ENCODE results near the gene MKS1. TPM values are rescaled to one million over a fixed set of nuclear protein-coding genes. Genes with fewer than 3 reads are reported as not detected.

MKS1 gene
- total RNA-seq, 1 donor from 2014 or later = 27.8 TPM

DNA sequence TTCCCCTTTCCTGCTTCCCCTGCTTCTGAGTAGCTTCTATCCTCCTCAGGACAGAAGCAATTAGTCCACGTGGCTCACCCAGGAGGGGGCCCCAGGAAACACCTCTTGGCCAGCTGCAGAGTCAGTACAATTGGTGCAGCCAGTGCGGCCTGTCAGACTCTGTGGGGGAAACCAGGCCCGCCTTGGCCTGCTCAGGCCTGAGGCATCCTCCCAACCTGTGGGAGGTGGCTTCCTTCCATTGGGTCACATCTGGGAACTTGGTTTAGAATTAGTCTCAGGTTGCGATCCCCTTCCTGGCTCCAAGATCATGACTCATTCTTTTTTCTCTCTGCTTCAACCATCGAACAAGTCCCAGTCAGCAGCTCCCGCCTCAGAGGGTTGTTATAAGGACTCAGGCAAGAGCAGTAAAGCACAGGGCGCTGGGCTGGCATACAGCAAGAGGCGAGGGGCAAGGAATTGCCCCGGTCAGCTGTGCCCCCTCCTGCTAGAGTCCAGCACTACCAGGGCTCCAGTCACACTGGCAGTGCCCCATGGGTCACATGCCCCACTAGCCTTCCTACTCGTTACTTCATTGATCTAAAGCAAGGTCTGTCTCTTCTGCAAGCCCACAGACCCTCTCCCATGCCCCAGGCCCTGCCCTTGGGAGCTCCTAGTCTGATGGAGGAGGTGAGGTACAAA, 34.6 kb downstream of the MKS1 start:
- Mint-ChIP-seq H3K4me3 (ENCODE audit: unreplicated experiment) (no peak overlapping the region), H3K27ac (ENCODE audit: unreplicated experiment) (no peak overlapping the region), H3K36me3 (ENCODE audit: low read depth, unreplicated experiment) (no peaks in the 10 kb centered on the region), H3K27me3 (ENCODE audit: unreplicated experiment) (peaks cover 7% of the 10 kb centered on the region), H3K4me1 (ENCODE audit: unreplicated experiment) (peaks cover 3% of the 10 kb centered on the region), H3K9me3 (ENCODE audit: unreplicated experiment) (no peaks in the 10 kb centered on the region)
- DNase-seq (ENCODE audit: low spot score) = no peak
- TF ChIP-seq, protein P1, sequence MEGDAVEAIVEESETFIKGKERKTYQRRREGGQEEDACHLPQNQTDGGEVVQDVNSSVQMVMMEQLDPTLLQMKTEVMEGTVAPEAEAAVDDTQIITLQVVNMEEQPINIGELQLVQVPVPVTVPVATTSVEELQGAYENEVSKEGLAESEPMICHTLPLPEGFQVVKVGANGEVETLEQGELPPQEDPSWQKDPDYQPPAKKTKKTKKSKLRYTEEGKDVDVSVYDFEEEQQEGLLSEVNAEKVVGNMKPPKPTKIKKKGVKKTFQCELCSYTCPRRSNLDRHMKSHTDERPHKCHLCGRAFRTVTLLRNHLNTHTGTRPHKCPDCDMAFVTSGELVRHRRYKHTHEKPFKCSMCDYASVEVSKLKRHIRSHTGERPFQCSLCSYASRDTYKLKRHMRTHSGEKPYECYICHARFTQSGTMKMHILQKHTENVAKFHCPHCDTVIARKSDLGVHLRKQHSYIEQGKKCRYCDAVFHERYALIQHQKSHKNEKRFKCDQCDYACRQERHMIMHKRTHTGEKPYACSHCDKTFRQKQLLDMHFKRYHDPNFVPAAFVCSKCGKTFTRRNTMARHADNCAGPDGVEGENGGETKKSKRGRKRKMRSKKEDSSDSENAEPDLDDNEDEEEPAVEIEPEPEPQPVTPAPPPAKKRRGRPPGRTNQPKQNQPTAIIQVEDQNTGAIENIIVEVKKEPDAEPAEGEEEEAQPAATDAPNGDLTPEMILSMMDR (IDR thresholded peaks at IDR 0.05; ENCODE audit: unreplicated experiment) = no peak

DNA sequence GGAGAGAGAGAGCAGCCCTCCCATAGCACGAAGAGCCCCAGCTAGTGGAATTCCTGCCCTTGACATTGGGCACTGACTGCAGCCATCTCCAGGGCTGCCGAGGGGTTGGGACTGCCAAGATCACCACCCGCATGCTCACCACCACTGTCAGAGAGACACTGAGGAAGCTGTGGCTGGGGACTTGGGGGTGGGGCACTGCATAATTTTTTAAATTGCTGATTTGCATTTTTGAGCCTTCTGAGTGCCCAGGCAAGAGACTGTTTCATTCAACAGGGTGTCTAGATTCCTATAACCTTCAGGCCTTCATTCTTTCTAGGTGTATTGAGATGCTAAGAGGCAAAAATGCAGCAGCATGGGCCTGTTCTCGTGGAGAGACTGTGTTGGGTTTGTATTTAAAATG, 35.5 kb downstream of the MKS1 start:
- no peaks in the 10 kb centered on the region for H3K9me3 Mint-ChIP-seq (ENCODE audit: unreplicated experiment)
- TF ChIP-seq, protein P1 (IDR thresholded peaks at IDR 0.05; ENCODE audit: unreplicated experiment) = no peak
- H3K27me3 Mint-ChIP-seq (ENCODE audit: unreplicated experiment) = peaks cover 7% of the 10 kb centered on the region
- peaks cover 3% of the 10 kb centered on the region for H3K4me1 Mint-ChIP-seq (ENCODE audit: unreplicated experiment)
- no peak for DNase-seq (ENCODE audit: low spot score)
- H3K36me3 Mint-ChIP-seq (ENCODE audit: low read depth, unreplicated experiment) = no peaks in the 10 kb centered on the region
- no peak overlapping the region for H3K27ac Mint-ChIP-seq (ENCODE audit: unreplicated experiment)
- H3K4me3 Mint-ChIP-seq (ENCODE audit: unreplicated experiment) = no peak overlapping the region

DNA sequence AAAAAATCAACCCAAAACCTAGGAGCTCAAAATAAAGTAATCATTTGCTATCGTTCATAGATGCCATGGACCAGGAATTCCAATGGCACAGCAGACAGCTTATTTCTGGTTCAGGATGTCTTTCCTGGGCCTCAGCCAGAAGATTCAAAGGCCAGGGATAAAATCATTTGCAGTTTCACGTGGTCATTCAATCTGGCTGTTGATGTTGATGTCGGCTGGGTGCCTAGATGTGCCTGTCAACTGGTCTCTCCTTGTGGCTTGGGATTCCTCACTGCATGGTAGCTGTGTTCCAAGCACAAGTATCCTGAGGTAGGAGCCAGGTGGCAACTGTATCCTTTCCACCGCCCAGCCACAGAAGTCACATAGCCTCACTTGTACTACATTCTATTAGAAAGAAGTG, 37.3 kb downstream of the MKS1 start:
- TF ChIP-seq, protein P1 (IDR thresholded peaks at IDR 0.05; ENCODE audit: unreplicated experiment) = no peak
- Mint-ChIP-seq H3K4me3 (ENCODE audit: unreplicated experiment) (no peak overlapping the region), H3K36me3 (ENCODE audit: low read depth, unreplicated experiment) (no peaks in the 10 kb centered on the region), H3K4me1 (ENCODE audit: unreplicated experiment) (peaks cover 3% of the 10 kb centered on the region), H3K27ac (ENCODE audit: unreplicated experiment) (no peak overlapping the region), H3K9me3 (ENCODE audit: unreplicated experiment) (no peaks in the 10 kb centered on the region), H3K27me3 (ENCODE audit: unreplicated experiment) (peaks cover 7% of the 10 kb centered on the region)
- no peak for DNase-seq (ENCODE audit: low spot score)

DNA sequence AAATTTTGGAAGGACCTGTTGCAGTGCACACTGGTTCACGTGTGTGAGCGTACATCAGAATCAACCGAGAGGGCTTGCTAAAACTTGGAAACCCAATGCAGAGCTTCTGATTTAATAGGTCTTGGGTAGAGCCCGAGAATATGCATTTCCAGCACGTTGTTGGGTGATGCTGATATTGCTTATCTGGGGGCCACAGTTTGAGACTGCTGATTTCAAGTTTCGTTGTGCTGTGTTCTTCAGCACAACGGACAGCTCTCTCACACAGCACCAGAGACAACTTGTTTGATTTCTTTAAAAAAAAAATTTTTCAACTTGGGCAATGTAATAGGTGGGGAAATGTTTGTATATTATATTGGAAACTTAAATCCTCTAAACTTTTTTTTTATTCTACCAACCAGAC, 42.9 kb downstream of the MKS1 start:
- no peak for DNase-seq (ENCODE audit: low spot score)
- H3K27me3 Mint-ChIP-seq (ENCODE audit: unreplicated experiment) = peaks cover 4% of the 10 kb centered on the region
- no peak overlapping the region for H3K27ac Mint-ChIP-seq (ENCODE audit: unreplicated experiment)
- no peaks in the 10 kb centered on the region for H3K9me3 Mint-ChIP-seq (ENCODE audit: unreplicated experiment)
- no peak overlapping the region for H3K4me3 Mint-ChIP-seq (ENCODE audit: unreplicated experiment)
- TF ChIP-seq, protein P1 (IDR thresholded peaks at IDR 0.05; ENCODE audit: unreplicated experiment) = no peak
- H3K36me3 Mint-ChIP-seq (ENCODE audit: low read depth, unreplicated experiment) = no peaks in the 10 kb centered on the region
- no peaks in the 10 kb centered on the region for H3K4me1 Mint-ChIP-seq (ENCODE audit: unreplicated experiment)

DNA sequence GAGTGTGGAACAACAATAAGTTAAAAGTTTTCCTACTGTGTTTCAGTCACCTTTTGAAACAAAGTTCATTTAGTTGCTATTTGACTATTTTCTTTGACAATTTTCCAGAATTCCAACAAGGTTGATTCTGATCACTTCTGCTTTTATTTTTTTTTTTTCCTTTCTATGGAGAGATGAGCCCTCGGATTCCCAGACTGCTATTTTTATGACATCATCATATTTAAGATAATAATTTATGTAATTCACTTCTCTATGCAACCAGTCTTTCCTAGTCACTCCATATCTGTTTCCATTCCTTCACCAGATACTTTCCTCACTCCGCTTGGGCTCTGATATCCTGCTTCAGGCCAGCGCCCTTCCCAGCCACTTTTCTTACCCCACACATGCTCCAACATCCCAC, 44.2 kb downstream of the MKS1 start:
- Mint-ChIP-seq H3K4me3 (ENCODE audit: unreplicated experiment) (no peak overlapping the region), H3K27me3 (ENCODE audit: unreplicated experiment) (peaks cover 2% of the 10 kb centered on the region)

More for the DNA sequence above, 44.2 kb downstream of the MKS1 start:
- H3K36me3 Mint-ChIP-seq (ENCODE audit: low read depth, unreplicated experiment) = no peaks in the 10 kb centered on the region
- H3K9me3 Mint-ChIP-seq (ENCODE audit: unreplicated experiment) = no peaks in the 10 kb centered on the region
- TF ChIP-seq, protein P1 (IDR thresholded peaks at IDR 0.05; ENCODE audit: unreplicated experiment) = no peak
- H3K4me1 Mint-ChIP-seq (ENCODE audit: unreplicated experiment) = peaks cover 10% of the 10 kb centered on the region
- DNase-seq (ENCODE audit: low spot score) = no peak
- H3K27ac Mint-ChIP-seq (ENCODE audit: unreplicated experiment) = no peak overlapping the region

All from endothelial cell (in vitro differentiated cells).